ENCODE results near the gene COASY. TPM values are rescaled to one million over a fixed set of nuclear protein-coding genes. Genes with fewer than 3 reads are reported as not detected.

The COASY gene
- total RNA-seq, 4 donors from 2014 or later, result 13.4 to 27.5 (median 22.4) TPM

DNA sequence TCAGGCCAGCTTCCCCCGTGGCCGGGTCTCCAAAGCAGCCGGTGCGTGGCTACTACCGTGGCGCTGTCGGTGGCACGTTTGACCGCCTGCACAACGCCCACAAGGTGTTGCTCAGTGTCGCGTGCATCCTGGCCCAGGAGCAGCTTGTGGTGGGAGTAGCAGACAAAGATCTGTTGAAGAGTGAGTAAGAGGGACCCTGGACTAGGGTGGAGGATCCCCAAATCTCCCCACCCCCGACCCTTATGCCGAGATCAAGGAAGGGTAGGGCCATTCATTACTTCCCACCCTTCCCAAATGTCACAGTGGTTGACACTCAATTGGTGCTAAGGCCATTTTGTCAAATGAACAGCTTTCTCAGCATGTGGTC is 1.2 kb downstream of the COASY start:
- Histone ChIP-seq H3K4me1 (peaks cover 36 to 65% (median 59%) of the 10 kb centered on the region in 4 donors), H3K27ac (replicated peaks in 1 of 4) (peak overlapping the region; percentile 83 to 90 (median 85)), H3K9me3 (no peaks in the 10 kb centered on the region), H3K27me3 (no peaks in the 10 kb centered on the region), H3K4me3 (peak overlapping the region; percentile 70 to 87 (median 73)), H3K36me3 (peaks cover 19 to 28% (median 25%) of the 10 kb centered on the region in 4 donors)
- TF ChIP-seq EP300 (IDR thresholded peaks at IDR 0.05) (no peak), POLR2A (IDR thresholded peaks at IDR 0.05; ENCODE audit: low read depth) (no peak), POLR2AphosphoS5 (IDR thresholded peaks at IDR 0.05) (no peak)
- TF ChIP-seq, protein P1, sequence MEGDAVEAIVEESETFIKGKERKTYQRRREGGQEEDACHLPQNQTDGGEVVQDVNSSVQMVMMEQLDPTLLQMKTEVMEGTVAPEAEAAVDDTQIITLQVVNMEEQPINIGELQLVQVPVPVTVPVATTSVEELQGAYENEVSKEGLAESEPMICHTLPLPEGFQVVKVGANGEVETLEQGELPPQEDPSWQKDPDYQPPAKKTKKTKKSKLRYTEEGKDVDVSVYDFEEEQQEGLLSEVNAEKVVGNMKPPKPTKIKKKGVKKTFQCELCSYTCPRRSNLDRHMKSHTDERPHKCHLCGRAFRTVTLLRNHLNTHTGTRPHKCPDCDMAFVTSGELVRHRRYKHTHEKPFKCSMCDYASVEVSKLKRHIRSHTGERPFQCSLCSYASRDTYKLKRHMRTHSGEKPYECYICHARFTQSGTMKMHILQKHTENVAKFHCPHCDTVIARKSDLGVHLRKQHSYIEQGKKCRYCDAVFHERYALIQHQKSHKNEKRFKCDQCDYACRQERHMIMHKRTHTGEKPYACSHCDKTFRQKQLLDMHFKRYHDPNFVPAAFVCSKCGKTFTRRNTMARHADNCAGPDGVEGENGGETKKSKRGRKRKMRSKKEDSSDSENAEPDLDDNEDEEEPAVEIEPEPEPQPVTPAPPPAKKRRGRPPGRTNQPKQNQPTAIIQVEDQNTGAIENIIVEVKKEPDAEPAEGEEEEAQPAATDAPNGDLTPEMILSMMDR (IDR thresholded peaks at IDR 0.05), result no peak
- no CpG with 5 or more reads among the region's 14 CpGs for WGBS
- no peak for DNase-seq (ENCODE audit: extremely low spot score)
- intact Hi-C loops (cut with DNase I), result no loop called here

- 33% methylated on average over 1 of the region's 1 CpG for WGBS
- intact Hi-C loops (cut with DNase I), result no loop called here
- TF ChIP-seq, protein P1 (IDR thresholded peaks at IDR 0.05), result no peak
- TF ChIP-seq POLR2A (IDR thresholded peaks at IDR 0.05; ENCODE audit: low read depth) (no peak), EP300 (IDR thresholded peaks at IDR 0.05) (no peak), POLR2AphosphoS5 (IDR thresholded peaks at IDR 0.05) (no peak)
These were observed 1.6 kb downstream of the COASY start for GRCh38 chr17:42563543-42563942.

GRCh38 chr17:42563950-42564349 is 2.0 kb downstream of the COASY start:
- H3K27me3 ChIP-seq, result no peaks in the 10 kb centered on the region
- 84% methylated on average over 9 of the region's 9 CpGs for whole genome bisulfite sequencing
- TF ChIP-seq POLR2A (IDR thresholded peaks at IDR 0.05; ENCODE audit: low read depth), result no peak
- no peak for TF ChIP-seq POLR2AphosphoS5 (IDR thresholded peaks at IDR 0.05)
- TF ChIP-seq EP300 (IDR thresholded peaks at IDR 0.05), result no peak
- TF ChIP-seq, protein P1 (IDR thresholded peaks at IDR 0.05), result no peak

More at GRCh38 chr17:42563543-42563942, 1.6 kb downstream of the COASY start:
- Histone ChIP-seq H3K4me3 (peak overlapping the region in 3 of 4 donors; percentile 70 to 87 (median 75)), H3K9me3 (no peaks in the 10 kb centered on the region), H3K4me1 (peaks cover 40 to 69% (median 62%) of the 10 kb centered on the region in 4 donors), H3K36me3 (peaks cover 19 to 32% (median 28%) of the 10 kb centered on the region in 4 donors), H3K27me3 (no peaks in the 10 kb centered on the region), H3K27ac (replicated peaks in 1 of 4) (peak overlapping the region in 3 of 4 donors; percentile 10 to 90 (median 11))
- no peak for DNase-seq (ENCODE audit: extremely low spot score)

GRCh38 chr17:42564815-42565522 is 3.0 kb downstream of the COASY start:
- Histone ChIP-seq H3K4me3 (no peak overlapping the region), H3K4me1 (peaks cover 44 to 75% (median 63%) of the 10 kb centered on the region in 4 donors), H3K27me3 (no peaks in the 10 kb centered on the region), H3K9me3 (no peaks in the 10 kb centered on the region), H3K36me3 (peaks cover 24 to 46% (median 42%) of the 10 kb centered on the region in 4 donors), H3K27ac (replicated peaks in 1 of 4) (peak overlapping the region in 2 of 4 donors; percentile 11 to 90)
- intact Hi-C loops (cut with DNase I), result no loop called here
- WGBS, result 95% methylated on average over 9 of the region's 15 CpGs
- DNase-seq (ENCODE audit: extremely low spot score), result no peak
- no peak for TF ChIP-seq POLR2A (IDR thresholded peaks at IDR 0.05; ENCODE audit: low read depth)
- TF ChIP-seq POLR2AphosphoS5 (IDR thresholded peaks at IDR 0.05), result no peak
- TF ChIP-seq, protein P1 (IDR thresholded peaks at IDR 0.05), result no peak
- TF ChIP-seq EP300 (IDR thresholded peaks at IDR 0.05), result no peak

More at GRCh38 chr17:42563950-42564349, 2.0 kb downstream of the COASY start:
- DNase-seq (ENCODE audit: extremely low spot score), result no peak
- no peak overlapping the region for H3K4me3 ChIP-seq
- intact Hi-C loops (cut with DNase I), result no loop called here
- H3K9me3 ChIP-seq, result no peaks in the 10 kb centered on the region
- H3K27ac ChIP-seq (replicated peaks in 1 of 4), result peak overlapping the region in 3 of 4 donors; percentile 10 to 90 (median 11)
- peaks cover 19 to 36% (median 32%) of the 10 kb centered on the region in 4 donors for H3K36me3 ChIP-seq
- peaks cover 44 to 73% (median 63%) of the 10 kb centered on the region in 4 donors for H3K4me1 ChIP-seq
